HL-60/S4 (cell line): ENCODE results near the gene TOR1B.

ENCODE experiments used
- in situ Hi-C: fragments of 300-500 bp; cut with MboI; formaldehyde crosslinking; loops from 2 replicates; pipeline ENCODE4 v1.14.3; 2022; ENCODE audit warnings: low sequenced_read_pairs

Gene TOR1B

DNA sequence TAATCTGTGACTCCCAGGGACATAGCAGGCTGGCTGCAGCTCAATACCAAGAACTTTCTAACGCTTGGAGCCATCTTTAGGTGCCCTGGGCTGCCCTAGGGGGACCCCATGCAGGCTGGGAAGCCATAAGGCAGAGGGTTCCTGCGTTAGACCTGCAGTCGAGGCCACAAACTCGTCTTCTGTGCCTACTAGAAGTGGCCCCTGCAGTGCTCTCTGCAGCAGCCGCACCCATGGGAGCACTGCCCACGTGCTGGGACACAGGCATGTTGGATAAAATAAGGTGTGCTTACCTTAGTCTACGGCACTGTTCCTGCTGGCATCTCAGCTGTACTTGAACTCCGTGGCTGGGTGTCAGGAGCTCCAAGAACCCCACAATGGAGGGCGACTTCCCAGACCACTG lies 9.4 kb downstream of the TOR1B start:
- in situ Hi-C loops: no loop called here

DNA sequence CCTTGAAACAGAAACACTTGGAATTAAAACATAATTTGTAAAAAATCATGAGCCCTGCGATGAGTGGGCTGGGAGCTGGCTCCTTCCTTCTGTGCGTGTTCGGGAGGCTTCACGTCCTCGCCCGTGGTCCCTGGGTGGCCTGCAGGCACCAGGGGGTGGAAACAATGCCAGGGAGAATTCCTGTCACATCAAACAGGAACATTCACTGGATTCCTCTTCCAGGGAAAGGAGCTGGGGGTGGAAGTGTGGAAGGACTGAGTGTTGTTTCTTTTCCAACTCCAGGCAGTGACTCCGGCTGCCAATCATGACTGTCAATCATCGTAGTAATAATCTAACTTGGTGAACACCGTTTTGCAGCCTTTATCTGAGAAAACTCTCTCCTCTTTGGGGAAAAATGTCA lies 10.7 kb downstream of the TOR1B start:
- in situ Hi-C loops: no loop called here

DNA sequence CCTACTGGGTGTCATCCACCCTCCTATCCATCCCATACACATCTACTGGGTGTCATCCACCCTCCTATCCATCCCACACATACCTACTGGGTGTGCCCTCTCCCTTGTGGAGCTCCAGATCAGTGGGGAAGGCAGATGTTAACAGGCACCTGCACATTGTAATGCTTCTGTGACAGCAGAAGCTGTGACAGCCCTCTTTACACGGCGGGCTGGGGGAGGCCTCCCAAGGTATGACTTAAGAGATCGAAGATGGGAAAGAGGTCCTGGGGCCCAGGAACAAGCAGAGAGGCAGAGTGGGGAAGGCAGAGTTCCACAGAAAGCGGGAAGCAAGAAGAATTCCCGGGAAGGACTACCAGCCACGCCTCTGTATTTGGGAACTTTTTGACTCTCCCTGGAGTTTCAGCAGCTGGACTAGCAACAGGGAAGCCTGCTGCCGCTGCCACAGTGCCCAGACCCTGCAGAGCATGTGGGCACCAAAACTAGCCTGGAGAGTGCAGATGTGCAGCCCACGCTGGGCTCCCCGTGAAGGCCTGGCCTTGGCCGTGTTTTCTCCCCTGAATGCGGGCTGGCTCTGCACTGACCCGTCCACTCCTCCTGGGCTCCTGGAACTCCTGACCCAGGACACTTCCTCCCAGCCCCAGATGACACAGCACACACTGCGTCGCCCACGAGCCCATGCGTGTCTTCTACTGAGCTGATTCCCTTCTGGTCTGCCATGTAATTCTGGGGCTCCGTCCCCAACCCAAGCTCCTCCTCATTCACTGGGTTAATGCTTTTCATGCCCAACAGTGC lies 11.6 kb downstream of the TOR1B start:
- in situ Hi-C loops: no loop called here

DNA sequence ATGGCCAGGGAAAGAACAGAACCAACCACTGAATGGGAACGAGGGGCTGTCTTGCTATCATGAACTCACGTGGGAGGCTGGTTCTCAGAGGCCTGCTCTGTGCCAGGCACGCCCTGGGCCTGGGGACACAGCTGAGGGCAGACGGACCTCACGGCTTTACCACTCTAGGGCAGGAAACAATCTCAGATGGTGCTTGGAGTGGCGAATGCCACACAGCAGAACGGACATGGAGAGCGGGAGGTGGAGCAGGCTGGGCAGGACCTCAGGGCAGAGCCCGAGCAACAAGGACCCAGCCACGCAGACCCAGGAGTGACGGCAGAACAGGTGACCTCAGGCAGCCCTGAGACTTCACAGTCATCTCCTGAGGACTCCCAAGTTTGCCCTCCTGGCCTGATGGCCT lies 12.3 kb downstream of the TOR1B start:
- in situ Hi-C loops: no loop called here

DNA sequence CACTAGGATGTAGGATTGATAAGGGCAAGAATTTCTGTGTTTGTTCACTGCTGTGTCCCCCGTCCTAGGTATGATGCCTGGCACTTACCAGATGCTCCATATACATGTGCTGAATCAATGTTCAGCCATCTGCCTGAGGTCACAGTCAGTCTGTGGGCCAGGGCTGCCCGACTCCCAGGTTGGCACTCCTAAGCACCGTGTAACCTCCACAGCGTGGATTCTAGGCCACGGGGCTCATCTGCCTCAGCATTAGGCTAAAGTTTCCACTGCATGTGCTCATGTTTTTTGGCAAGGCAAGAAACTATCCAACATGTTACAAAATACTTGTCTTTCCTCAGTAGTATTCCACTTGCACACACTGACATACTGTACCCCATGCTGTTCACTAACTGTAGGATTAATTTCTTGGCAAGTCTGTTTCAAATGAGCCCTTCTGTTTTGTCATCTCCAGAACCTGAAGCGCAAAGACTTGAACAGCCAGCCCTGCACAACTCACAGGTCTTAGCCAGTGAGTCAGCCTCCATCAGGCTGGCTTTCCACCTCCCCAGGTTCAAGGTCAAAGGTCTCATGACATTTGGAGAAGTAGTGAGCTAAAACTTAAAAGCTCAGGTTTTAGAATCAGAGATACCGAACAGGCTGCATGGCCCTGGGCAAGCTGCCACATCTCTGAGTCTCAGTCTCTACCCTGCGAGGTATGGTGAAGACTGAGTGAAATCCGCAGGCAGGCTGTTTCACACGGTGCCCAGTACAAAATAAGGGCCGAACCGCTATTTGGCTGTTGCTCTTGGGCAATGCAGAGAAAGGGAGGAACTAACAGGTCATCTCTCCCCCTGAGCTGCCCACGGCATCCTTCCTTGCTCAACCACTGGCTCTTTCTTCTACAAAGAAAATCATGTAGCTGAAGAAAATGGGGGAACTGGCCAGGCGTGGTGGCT lies 13.8 kb downstream of the TOR1B start:
- in situ Hi-C loops: no loop called here

DNA sequence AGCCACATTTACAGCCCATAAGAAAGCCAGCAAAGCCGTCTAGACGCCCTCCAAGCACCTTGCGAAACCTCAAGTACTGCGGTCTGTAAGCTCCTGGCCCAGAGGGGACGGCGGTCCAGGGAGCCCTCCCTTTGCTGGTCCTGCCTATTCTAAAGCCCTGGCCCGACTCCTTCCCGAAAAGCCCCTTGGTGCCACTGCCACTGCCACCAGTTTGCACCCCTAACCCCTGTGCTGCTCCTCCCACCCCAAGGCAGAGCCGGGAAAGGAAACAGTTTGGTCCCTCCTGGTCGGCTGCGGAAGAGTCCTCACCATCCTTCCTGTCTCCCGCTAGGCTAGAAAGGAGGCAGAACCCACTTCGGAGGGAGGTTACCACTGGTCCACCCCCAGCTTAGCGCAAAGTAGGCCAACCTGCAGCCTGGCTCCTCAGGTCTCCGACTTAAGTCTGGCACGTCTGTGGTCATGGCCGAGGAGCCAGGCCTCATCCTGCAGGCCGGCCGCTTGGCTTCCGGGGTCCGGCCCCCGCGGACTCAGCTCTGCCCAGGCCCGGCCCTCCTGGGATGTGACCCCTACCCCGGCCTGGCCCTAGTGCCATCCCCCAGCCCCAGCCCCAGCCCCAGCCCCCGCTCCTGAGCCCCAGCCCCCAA lies 20.0 kb downstream of the TOR1B start:
- in situ Hi-C loops: no loop called here

DNA sequence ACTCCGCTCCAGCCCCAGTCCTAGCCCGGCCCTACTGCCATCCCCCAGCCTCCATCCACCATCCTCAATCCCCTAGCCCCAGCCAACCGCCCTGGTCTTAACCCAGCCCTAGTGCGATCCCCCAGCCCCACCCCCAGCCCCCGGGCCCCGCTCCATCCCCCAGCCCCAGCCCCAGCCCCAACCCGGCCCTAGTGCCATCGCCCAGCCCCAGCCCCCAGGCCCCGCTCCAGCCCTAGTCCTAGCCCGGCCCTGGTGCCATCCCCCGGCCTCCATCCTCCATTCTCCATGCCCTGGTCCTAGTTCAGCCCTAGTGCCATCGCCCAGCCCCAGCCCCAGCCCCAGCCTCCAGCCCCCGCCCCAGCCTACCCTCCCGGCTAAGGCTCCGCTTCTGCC lies 20.6 kb downstream of the TOR1B start:
- in situ Hi-C loops: no loop called here

DNA sequence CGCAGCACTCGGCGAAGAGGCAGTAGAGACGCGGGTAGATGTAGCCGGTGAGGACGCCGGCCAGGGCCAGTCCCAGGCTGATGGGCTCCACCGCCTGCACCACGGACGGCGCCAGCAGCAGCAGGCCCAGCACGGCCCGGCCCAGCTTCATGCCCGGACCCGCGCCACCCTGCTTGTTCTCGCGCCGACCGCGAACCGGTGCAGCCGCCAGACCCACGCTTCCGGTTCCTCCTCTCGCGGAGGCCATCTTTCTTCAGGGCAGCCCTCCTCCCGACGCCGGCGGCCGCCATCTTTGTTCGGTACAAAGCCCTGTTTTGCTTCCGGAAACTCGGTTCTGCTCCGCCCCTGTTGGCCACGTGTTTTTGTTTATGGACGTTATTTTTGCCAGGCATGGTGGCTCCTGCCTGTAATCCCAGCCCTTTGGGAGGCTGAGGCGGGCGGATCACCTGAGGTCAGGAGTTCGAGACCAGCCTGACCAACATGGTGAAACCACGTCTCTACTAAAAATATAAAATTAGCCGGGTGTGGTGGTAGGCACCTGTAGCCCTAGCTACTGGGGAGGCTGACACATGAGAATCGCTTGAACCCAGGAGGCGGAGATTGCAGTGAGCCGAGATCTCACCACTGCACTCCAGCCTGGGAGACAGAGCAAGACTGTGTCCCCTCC lies 21.1 kb downstream of the TOR1B start, which contains the start of gene TOR1A:
Gene TOR1A, minus strand, starts transcription at position 202 of the 667 bp plus-strand sequence. Its CDS starts 51 bp downstream, at position 151.
- in situ Hi-C loops: no loop called here

DNA sequence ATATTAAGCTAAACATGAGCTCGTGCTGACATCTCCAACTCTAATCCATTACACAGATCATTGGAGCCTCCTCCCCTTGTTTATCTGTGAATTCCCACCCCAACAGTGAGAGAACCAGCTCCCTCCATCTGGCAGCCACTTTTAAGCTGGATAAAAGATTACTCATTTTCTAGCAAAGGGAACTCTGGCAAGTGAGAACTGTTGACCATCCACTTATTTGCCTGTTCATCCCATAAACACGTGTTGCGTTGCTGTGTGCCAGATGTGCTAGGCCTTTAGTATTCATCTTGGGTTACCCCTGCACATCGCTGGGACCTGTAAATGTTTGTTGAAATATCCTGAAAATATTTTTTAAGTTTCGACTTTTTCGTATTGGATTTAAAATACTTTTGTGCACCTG lies 23.4 kb downstream of the TOR1B start:
- in situ Hi-C loops: no loop called here

DNA sequence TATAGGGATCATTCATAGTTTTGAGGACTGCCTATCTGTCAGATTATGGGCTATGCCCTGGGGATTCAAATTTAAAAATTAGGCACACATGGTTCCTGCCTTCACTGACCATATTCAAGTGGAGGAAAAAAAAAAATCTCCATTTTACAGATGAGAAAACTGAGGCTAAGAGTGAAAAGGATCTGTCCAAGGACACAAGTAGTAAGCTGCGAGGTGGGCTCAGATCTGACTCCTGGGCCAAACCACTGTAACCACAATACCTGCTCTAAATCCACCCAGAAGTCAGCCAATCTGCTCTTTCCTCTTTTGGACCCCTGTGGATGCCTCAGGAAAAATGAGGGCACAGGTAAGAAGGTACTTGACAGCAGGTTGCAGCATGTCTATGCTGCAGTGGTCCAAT lies 23.8 kb downstream of the TOR1B start:
- in situ Hi-C loops: no loop called here

DNA sequence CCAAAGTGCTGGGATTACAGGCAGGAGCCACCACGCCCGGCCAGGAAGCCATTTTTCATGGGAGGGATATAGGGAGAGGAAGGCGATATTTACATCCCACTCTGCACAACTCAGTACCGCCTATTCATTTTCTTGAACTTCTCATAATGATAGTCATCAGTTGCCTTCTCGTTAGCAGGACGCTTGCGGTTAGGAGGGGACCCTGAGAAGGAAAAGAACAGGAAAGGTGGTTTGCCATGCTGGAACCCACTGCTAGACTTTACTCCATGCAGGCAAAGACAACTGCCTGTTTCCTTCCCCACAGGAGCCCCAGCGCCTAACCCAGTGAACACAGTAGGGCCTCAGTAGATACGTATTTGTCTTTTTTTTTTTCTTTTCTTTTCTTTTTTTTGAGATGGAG lies 25.1 kb downstream of the TOR1B start:
- in situ Hi-C loops: no loop called here

DNA sequence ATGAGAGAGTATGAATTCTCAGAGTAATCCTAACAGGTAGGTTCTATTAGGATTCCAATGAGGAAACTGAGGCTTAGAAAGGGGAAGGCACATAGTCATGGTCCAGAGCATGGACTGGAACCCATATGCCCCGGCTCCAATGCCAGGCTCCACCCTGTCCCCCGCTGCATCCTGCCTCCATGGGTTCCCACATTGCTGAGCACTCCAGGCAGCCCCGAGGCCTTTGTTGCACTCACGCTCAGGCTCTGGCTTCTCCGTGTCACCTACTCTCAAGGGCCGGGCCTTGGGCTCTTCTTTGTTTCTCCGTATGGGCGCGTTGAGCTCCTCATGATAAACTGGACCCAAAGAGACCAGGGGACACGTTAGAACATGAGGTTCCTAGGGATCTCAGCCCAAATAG lies 26.0 kb downstream of the TOR1B start:
- in situ Hi-C loops: no loop called here

DNA sequence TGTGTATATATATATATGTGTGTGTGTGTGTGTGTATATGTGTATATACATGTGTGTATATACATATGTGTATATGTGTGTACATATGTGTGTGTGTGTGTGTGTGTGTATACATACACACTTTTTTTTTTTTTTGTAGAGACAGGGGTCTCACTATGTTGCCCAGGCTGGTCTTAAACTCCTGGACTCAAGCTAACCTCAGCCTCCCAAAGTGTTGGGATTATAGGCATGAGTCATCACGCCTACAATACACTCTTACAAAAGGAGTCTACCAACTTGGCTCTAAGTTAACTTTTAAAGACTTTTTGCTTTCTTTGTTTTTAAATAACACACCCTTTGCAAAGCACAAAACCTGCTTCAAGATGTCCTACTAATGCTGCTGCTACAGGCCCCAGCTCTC lies 30.0 kb downstream of the TOR1B start:
- in situ Hi-C loops: no loop called here

DNA sequence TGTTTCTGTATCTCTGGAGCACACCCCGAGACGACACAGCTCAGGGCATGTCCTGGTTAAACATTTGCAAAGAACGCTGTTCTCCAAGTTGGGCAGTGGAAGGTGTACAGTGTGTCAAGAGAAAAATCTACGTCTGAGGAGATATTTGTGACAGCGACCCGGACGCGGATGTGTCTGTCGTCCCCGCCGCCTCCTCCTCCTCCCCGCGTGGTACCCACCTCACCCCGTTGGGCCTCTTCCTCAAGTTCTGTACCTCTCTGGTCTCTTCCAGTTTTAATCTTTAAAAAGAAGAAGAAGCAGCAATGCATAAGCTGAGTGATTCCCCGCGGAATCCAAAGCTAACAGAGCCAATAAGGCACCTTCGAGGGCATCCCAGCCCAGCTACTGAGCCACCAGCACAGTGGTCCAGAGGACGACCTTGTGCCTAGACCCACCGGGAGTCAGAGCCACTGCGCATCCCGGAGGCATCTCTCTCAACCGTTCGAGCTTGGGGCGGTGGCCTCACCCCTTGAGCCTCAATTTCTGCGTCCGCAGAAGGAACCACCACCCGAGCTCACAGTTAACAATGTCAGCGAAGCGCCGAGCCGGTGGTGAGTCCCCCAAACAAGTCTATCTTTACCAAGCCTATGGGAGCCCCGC lies 31.6 kb downstream of the TOR1B start:
- in situ Hi-C loops: no loop called here

DNA sequence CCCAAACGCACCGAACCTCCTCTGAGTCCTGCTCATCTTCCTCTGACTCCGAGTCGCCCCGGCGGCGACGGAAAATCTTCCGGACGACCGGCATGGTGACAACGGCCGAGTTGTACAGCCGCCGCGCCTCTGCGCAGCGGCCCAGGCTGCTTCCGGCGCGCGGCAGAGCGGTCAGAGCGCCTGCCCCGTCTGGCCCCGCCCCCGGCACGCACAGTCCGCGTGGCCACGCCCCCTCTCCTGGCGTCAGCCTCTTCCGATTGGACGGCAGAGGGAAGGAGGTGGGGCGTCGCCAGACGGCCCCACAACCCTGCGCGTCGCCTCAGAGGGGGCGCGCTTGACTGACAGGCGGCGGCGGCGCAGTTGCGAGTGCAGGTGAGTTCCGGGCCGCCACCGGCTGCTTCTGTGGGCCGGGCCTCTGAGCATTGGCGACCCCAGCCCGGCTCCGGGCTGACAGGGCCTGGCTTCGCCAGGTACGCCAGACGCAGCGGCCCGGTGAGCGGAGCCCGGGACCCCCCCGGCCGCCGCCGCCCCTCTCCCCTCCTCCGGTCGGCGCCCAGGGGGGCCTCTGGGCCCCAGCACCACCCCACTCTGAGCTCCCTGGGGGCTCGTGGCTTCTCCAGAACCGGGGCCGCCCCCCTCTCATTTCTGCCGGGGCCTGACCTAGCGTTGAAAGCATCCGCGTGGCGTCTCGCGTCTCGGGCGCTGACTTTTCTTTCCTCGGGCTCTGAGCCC lies 32.3 kb downstream of the TOR1B start, which contains the start of the genes C9orf78 and USP20:
Gene C9orf78, minus strand, starts transcription at position 148 of the 732 bp plus-strand sequence. Its CDS starts 54 bp downstream, at position 94.
Gene USP20, plus strand, starts transcription at position 331 of the 732 bp plus-strand sequence. CDS start 17,098 bp downstream, outside the sequence.
- in situ Hi-C loops: no loop called here

DNA sequence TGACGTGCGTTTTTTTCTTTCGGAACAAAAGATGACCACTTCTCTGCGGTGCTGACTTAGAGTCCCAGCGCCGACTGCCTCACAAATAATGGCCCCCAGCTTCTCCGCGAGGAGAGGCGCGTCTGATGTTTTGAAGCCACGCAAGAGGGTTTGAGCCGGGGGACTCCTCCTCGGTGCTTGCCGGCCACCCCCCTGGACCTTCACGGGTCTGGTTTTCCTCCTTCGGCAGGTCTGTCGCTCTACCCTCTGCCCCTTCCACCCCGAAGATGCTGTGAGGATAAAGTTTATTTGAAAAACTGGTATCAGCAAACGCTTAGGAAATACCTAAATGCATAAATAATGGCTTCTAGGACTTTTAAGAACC lies 32.9 kb downstream of the TOR1B start:
- in situ Hi-C loops: no loop called here

DNA sequence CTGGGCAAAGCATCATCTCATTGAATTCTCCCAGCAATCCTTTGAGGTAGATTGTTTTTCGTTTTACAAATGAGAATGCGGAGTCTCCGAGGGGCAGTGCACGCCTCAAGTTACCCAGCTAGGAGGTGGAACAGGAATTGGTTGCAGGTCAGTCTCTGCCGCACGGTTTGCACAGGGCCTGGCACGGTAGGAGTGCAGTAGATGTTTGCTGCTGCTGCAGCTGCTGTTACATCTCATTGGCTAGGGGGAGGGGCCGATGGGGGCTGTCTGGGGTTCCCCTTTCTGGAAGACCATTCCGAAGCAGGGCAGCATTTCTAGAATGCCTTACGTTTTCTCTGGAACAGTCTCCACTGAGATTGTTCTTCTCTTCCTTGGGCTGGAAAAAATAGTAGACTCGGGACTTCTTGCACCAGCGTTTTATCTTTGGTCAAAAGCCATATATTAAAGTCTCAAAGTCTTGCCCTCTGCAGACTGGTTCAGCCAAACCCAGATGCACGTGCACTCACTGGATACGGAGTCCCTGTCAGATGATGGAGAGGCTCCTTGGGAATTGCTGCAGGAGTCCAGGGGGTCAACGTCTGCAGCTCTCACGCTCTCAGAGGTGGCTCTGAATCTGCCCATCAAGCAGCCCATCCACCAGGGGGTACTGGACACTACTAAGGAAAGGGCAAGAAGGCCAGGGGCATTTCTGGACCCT lies 33.5 kb downstream of the TOR1B start:
- in situ Hi-C loops: no loop called here

DNA sequence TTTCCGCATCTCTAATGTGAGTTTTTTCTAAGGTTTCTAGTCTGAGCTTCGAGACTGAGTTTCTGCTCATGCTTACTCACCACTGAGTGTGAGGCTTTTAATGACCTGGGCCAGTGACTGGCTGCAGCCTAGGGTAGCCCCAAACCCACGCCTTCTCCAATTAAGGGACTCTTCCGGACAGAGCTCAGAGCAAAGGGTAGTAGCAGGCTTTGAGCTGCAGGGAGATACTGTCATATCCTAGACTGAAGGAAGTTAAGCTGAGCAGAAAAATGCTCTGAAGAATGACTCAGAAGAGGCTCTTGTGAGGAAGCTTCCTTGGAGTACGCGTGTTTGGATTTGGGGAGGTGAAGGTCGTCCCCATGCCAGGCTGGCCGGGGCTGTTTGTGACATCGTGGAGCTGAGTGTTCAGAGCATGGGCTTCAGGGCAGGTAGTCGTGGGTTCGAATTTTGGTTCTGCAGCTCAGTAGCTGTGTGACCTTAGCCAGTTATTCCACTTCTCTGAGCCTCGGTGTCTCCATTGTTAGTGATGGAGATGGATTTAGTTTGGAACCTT lies 35.8 kb downstream of the TOR1B start:
- in situ Hi-C loops: no loop called here
